Nephron progenitor cell (in vitro differentiated cells): ENCODE results near the gene HES7.

Source experiments
- DNase-seq: peaks from one replicate; pipeline ENCODE4 v3.0.0; 2021
- H3K27ac Mint-ChIP-seq: 2 replicates; pipeline ENCODE4 v1.8.0; 2021; ENCODE audit warnings: mild to moderate bottlenecking, moderate library complexity, mixed read lengths
- H3K27me3 Mint-ChIP-seq: 2 replicates; pipeline ENCODE4 v1.8.0; 2021; ENCODE audit warnings: mild to moderate bottlenecking, low read depth, mixed read lengths; ENCODE audit not compliant: poor library complexity
- H3K36me3 Mint-ChIP-seq: 2 replicates; pipeline ENCODE4 v1.8.0; 2021; ENCODE audit warnings: low read depth, mixed read lengths
- H3K4me1 Mint-ChIP-seq: 2 replicates; pipeline ENCODE4 v1.8.0; 2021; ENCODE audit warnings: mixed read lengths
- H3K4me3 Mint-ChIP-seq: 2 replicates; pipeline ENCODE4 v1.8.0; 2021; ENCODE audit warnings: mild to moderate bottlenecking, moderate library complexity, mixed read lengths
- H3K9me3 Mint-ChIP-seq: 2 replicates; pipeline ENCODE4 v1.8.0; 2021; ENCODE audit warnings: mild to moderate bottlenecking, moderate library complexity, mixed read lengths
- CTCF ChIP-seq: fragments of 200-600 bp; sonication (generic); IDR thresholded peaks from 2 replicates; pipeline ENCODE4 v1.5.0; 2021; ENCODE audit warnings: antibody characterized with exemption

The HES7 gene

GRCh38 chr17:8071496-8071895, 52.4 kb downstream of the HES7 start:
- DNase-seq = no peak
- no peaks in the 10 kb centered on the region for H3K9me3 Mint-ChIP-seq
- no peaks in the 10 kb centered on the region for H3K36me3 Mint-ChIP-seq
- H3K27ac Mint-ChIP-seq = no peak overlapping the region
- H3K4me3 Mint-ChIP-seq = no peak overlapping the region
- H3K4me1 Mint-ChIP-seq = peaks cover 28% of the 10 kb centered on the region
- peaks cover 100% of the 10 kb centered on the region for H3K27me3 Mint-ChIP-seq
- no peak for TF ChIP-seq CTCF
